ENCODE data around the gene BPTF.
"Not testable (repeated sequence)": the region's sequence is repeated elsewhere in the genome, so short reads cannot be mapped to it uniquely, and the experiment has no call there.

BPTF gene

DNA sequence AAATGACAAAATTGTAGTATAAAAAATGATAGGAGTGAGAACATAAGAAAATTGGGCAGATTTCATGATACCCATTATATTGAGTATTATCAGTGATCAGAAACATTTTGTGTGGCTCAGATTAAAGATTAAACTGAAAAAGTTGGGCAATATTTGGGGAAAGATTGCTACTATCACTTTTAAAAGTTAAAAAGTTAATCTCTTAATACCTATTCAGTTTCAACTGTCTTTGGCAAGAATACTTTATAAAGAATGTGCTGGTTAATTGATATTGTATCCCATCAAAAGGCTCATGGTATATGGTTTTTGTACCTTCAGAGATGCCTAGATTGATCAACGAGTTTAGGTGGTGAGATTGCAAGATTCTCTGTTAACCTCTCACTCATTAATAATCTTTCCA is 55.8 kb downstream of the BPTF start:
- DNase-seq (ENCODE audit: low read depth) = no peak

GRCh38 chr17:67884741-67885140 is 59.4 kb downstream of the BPTF start:
- DNase-seq (ENCODE audit: low read depth) = no peak

DNA sequence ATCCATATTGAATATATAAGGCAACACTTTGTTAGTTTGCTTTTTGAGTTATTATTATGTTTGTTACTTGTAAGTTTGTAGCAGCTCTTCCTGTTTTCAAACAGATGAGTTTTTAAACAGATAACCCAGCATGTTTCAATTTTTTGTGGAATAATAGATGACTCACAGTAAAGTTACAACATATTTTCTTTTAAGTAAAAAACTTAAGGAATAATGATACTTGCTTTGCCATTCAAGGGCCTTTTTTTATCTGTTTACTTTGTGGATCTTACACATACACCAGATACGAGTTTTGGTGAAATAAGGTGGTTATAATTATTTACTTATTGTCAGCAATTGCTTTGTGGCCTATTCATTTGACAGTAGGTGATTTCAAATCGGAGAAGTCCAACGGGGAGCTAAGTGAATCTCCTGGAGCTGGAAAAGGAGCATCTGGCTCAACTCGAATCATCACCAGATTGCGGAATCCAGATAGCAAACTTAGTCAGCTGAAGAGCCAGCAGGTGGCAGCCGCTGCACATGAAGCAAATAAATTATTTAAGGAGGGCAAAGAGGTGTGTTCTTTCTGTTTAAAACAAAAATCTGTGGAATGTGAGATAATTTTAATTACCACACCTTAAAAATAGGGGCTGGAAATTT is 66.3 kb downstream of the BPTF start:
- DNase-seq (ENCODE audit: low read depth) = no peak

GRCh38 chr17:67902511-67903231 is 77.4 kb downstream of the BPTF start:
- no peak for DNase-seq (ENCODE audit: low read depth)

- DNase-seq (ENCODE audit: low read depth) = not testable (repeated sequence)
Observed at GRCh38 chr17:67905298-67905697, 80.0 kb downstream of the BPTF start.

- not testable (repeated sequence) for DNase-seq (ENCODE audit: low read depth)
Observed at GRCh38 chr17:67910117-67910803, 85.0 kb downstream of the BPTF start.

GRCh38 chr17:67911059-67911782 is 85.9 kb downstream of the BPTF start:
- no peak for DNase-seq (ENCODE audit: low read depth)

- no peak for DNase-seq (ENCODE audit: low read depth)
Observed at GRCh38 chr17:67912088-67912487, 86.8 kb downstream of the BPTF start.

- DNase-seq (ENCODE audit: low read depth) = no peak
Observed at GRCh38 chr17:67912656-67913055, 87.4 kb downstream of the BPTF start.

GRCh38 chr17:67920212-67920611 is 94.9 kb downstream of the BPTF start:
- no peak for DNase-seq (ENCODE audit: low read depth)

- no peak for DNase-seq (ENCODE audit: low read depth)
Observed at GRCh38 chr17:67922503-67922902, 97.2 kb downstream of the BPTF start.

GRCh38 chr17:67928842-67929241 is 103.5 kb downstream of the BPTF start:
- not testable (repeated sequence) for DNase-seq (ENCODE audit: low read depth)

GRCh38 chr17:67931227-67931626 is 105.9 kb downstream of the BPTF start:
- no peak for DNase-seq (ENCODE audit: low read depth)

DNA sequence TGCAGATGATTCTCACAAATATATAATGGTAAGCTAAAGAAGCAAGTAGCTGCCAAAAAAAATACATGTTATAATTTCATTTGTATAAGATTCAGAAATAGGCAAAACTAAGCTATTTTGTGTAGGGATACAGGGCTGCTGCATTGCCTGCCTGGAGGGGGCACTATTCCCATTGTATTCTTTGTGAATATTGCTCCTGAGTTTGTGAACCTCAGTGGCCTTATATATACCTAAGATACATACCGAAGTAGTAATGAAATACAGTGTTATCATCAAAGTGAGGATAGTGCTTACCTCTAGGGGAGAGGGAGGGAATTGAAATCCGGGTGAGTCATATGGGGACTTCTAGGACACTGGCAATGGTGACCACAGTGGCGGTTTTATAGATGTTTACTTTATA is 117.5 kb downstream of the BPTF start:
- DNase-seq (ENCODE audit: low read depth) = no peak

DNA sequence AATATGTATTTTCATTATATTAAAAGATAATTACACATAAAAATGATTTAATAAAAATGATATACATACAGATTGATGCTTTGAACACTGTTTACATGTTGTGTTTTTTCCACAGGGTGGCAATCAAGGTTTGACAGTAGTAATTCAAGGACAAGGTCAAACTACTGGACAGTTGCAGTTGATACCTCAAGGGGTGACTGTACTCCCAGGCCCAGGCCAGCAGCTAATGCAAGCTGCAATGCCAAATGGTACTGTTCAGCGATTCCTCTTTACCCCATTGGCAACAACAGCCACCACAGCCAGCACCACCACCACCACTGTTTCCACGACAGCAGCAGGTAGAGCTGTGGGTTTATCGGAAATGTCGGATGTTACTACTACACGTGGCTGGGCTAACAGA is 118.7 kb downstream of the BPTF start:
- DNase-seq (ENCODE audit: low read depth) = no peak

- no peak for DNase-seq (ENCODE audit: low read depth)
Observed at GRCh38 chr17:67946513-67946912, 121.2 kb downstream of the BPTF start.

DNA sequence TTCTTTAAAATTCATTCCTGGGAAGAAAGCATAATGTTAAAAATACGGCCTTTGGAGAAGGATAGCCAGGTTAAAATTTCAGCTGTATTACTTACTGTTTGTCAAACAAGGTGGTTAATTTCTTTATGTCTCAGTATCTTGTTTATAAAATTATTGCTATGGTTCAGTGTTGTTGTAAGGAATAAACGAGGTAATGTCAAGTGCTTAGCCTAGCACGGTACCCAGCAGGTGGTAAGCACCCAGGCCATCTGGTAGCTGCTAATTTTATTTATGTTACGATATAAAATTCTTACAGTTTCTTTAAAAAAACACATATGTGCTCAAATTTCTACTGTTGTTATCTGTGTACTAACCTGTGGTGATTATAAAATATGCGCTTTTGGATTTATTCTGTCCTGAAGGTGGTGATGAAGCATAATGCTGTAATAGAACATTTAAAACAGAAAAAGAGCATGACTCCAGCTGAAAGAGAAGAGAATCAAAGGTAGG is 122.1 kb downstream of the BPTF start:
- no peak for DNase-seq (ENCODE audit: low read depth)

GRCh38 chr17:67950945-67951344 is 125.6 kb downstream of the BPTF start:
- DNase-seq (ENCODE audit: low read depth) = no peak

GRCh38 chr17:67959510-67959909 is 134.2 kb downstream of the BPTF start:
- no peak for DNase-seq (ENCODE audit: low read depth)

DNA sequence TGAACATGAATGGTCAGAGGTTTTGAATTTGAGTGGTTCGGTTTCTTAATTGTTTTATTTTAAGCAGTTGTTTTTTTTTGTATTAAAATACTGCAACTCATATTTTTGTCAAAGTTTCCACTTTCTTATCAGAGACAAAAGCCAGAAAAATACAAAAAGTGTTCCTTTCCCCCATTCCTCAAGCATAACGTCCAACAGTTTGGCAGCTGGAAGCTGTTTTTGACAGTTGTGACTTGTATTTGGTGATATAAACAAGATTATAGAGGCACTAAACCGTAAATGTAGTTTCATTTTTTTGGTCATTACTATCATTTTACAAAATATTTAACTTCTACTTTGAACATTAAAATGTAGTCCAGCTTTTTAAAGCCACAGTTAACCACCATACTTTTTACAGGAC is 135.0 kb downstream of the BPTF start:
- DNase-seq (ENCODE audit: low read depth) = not testable (repeated sequence)

- not testable (repeated sequence) for DNase-seq (ENCODE audit: low read depth)
Observed at GRCh38 chr17:67962156-67962555, 136.9 kb downstream of the BPTF start.

- peak; percentile 63 for DNase-seq (ENCODE audit: low read depth)
Observed at GRCh38 chr17:67963145-67963572, 137.9 kb downstream of the BPTF start.

All from activated T-cell treated with anti-CD3 and anti-CD28 coated beads for 24 hours (primary cell).